Naive thymus-derived CD4-positive, alpha-beta T cell (primary cell): Measurements from ENCODE around the gene PSMC6. TPM values are rescaled to one million over a fixed set of nuclear protein-coding genes. Genes with fewer than 3 reads are reported as not detected.
A peak's percentile ranks its signal among the peaks of the same experiment; 100 is the strongest.
"Not testable (repeated sequence)": the region's sequence is repeated elsewhere in the genome, so short reads cannot be mapped to it uniquely, and the experiment has no call there.

Experiments
- ATAC-seq: fragments of 150-1000 bp; cut with Tn5 transposase; 2 replicates; pipeline ENCODE4 v1.10.0; 2021; ENCODE audit warnings: mild to moderate bottlenecking, moderate library complexity
- CTCF ChIA-PET: fragments of 350-600 bp; sonication (Branson Sonifier 250); formaldehyde crosslinking; loops from one replicate; lab custom pipeline; 2021; ENCODE audit warnings: antibody characterized with exemption; lab: Charles Lee
- POLR2A ChIA-PET: fragments of 350-600 bp; sonication (Branson Sonifier 250); formaldehyde crosslinking; loops from one replicate; lab custom pipeline; 2021; ENCODE audit warnings: antibody characterized with exemption, inconsistent platforms; lab: Charles Lee
- DNase-seq, 9 donors: peaks; one replicate each; pipeline versions ENCODE4 v3.0.0 to v3.0.0-alpha.2; 2020 to 2022; ENCODE audit warnings: mixed read lengths in 1 of 9
- H3K27ac ChIP-seq: one replicate; pipeline ENCODE4 v1.7.0; 2013; ENCODE audit warnings: mild to moderate bottlenecking, low read depth, low read length, moderate library complexity
- H3K27me3 ChIP-seq, 2 donors: one replicate each; pipeline ENCODE4 v1.7.0; 2013; ENCODE audit warnings: low read length in 2 of 2, mild to moderate bottlenecking in 2 of 2, moderate library complexity in 2 of 2; ENCODE audit not compliant: control insufficient read depth in 2 of 2, insufficient read depth in 2 of 2
- H3K36me3 ChIP-seq, 3 experiments: 1 replicate in 2 of 3; 2 replicates in 1 of 3; pipeline ENCODE4 v1.7.0; 2013; ENCODE audit warnings: low read length in 3 of 3, mild to moderate bottlenecking in 3 of 3, moderate library complexity in 1 of 3; ENCODE audit not compliant: insufficient read depth in 3 of 3, control insufficient read depth in 2 of 3
- H3K4me1 ChIP-seq, 2 donors: one replicate each; pipeline ENCODE4 v1.7.0; 2013; ENCODE audit warnings: low read length in 2 of 2, mild to moderate bottlenecking in 2 of 2, moderate library complexity in 1 of 2; ENCODE audit not compliant: control insufficient read depth in 2 of 2, insufficient read depth in 2 of 2
- H3K4me3 ChIP-seq: 2 replicates; pipeline ENCODE4 v1.7.0; 2013; ENCODE audit warnings: mild to moderate bottlenecking, low read length
- H3K9me3 ChIP-seq, 3 experiments: 1 replicate in 2 of 3; 2 replicates in 1 of 3; pipeline ENCODE4 v1.7.0; 2013; ENCODE audit warnings: low read length in 3 of 3; ENCODE audit not compliant: control insufficient read depth in 2 of 3
- H3K27ac Mint-ChIP-seq, 9 donors: one replicate each; pipeline ENCODE4 v1.8.0; 2020 to 2022; ENCODE audit warnings: mixed read lengths in 9 of 9, mild to moderate bottlenecking in 8 of 9, moderate library complexity in 5 of 9, inconsistent platforms in 2 of 9
- H3K27me3 Mint-ChIP-seq, 5 donors: one replicate each; pipeline ENCODE4 v1.8.0; 2021 to 2022; ENCODE audit warnings: mixed read lengths in 5 of 5, mild to moderate bottlenecking in 1 of 5
- H3K36me3 Mint-ChIP-seq, 5 donors: one replicate each; pipeline ENCODE4 v1.8.0; 2020 to 2022; ENCODE audit warnings: mixed read lengths in 5 of 5, mild to moderate bottlenecking in 3 of 5, inconsistent platforms in 1 of 5
- H3K4me1 Mint-ChIP-seq, 7 donors: one replicate each; pipeline ENCODE4 v1.8.0; 2020 to 2022; ENCODE audit warnings: mixed read lengths in 7 of 7, mild to moderate bottlenecking in 3 of 7, inconsistent platforms in 1 of 7
- H3K4me3 Mint-ChIP-seq, 10 donors: one replicate each; pipeline ENCODE4 v1.8.0; 2020 to 2022; ENCODE audit warnings: mild to moderate bottlenecking in 10 of 10, mixed read lengths in 10 of 10, moderate library complexity in 6 of 10, inconsistent platforms in 2 of 10
- H3K9me3 Mint-ChIP-seq, 11 donors: one replicate each; pipeline ENCODE4 v1.8.0; 2020 to 2022; ENCODE audit warnings: mixed read lengths in 11 of 11, mild to moderate bottlenecking in 4 of 11, inconsistent platforms in 1 of 11, moderate library complexity in 1 of 11
- intact Hi-C, 2 donors: fragments of 100-400 bp; cut with micrococcal nuclease; formaldehyde crosslinking; loops; one replicate each; pipeline ENCODE4 v1.15.1; 2023
- polyA plus RNA-seq, 2 donors: library from polyadenylated mRNA; unstranded; fragments of 300-500 nt; fragmentation: Illumina TruSeq; gene quantifications; one replicate each; pipeline ENCODE4 v1.2.3, GENCODE V29; 2021
- total RNA-seq, 6 experiments: library from RNA in 5 of 6; stranded (reverse) in 5 of 6; gene quantifications; 1 replicate in 5 of 6; 2 replicates in 1 of 6; pipeline ENCODE4 v1.2.3 and lab custom pipeline; 2021 to 2026

The PSMC6 gene
- total and polyA plus RNA-seq, 7 experiments from 2014 or later = 63.8 to 131 (median 85.3) TPM

GRCh38 chr14:52748647-52749292 lies 41.8 kb downstream of the PSMC6 start:
- peaks cover 5 to 18% (median 12%) of the 10 kb centered on the region in 3 experiments for H3K36me3 ChIP-seq
- H3K4me3 Mint-ChIP-seq = no peak overlapping the region
- H3K27ac Mint-ChIP-seq = peak overlapping the region in 5 of 9 donors; percentile 20 to 36 (median 31)
- CTCF ChIA-PET = no interaction called here
- H3K4me3 ChIP-seq = no peak overlapping the region
- no peak overlapping the region for H3K27ac ChIP-seq
- no peaks in the 10 kb centered on the region for H3K27me3 Mint-ChIP-seq
- H3K36me3 Mint-ChIP-seq = peaks cover 0 to 36% (median 27%) of the 10 kb centered on the region in 5 donors
- H3K9me3 ChIP-seq = no peaks in the 10 kb centered on the region
- POLR2A ChIA-PET = no interaction called here
- no peaks in the 10 kb centered on the region for H3K9me3 Mint-ChIP-seq
- peaks cover 8 to 49% (median 31%) of the 10 kb centered on the region in 7 donors for H3K4me1 Mint-ChIP-seq
- peaks cover 13 to 28% of the 10 kb centered on the region in 2 donors for H3K4me1 ChIP-seq
- no peaks in the 10 kb centered on the region for H3K27me3 ChIP-seq
- intact Hi-C loops = no loop called here
- ATAC-seq (no peak), DNase-seq (no peak)

- intact Hi-C loops = no loop called here
- Mint-ChIP-seq H3K27me3 (no peaks in the 10 kb centered on the region), H3K9me3 (no peaks in the 10 kb centered on the region), H3K4me3 (no peak overlapping the region), H3K4me1 (peaks cover 0 to 11% (median 0%) of the 10 kb centered on the region in 7 donors), H3K27ac (peak overlapping the region in 2 of 9 donors; percentile 28 to 42), H3K36me3 (peaks cover 0 to 21% (median 3%) of the 10 kb centered on the region in 5 donors)
- H3K27me3 ChIP-seq = no peaks in the 10 kb centered on the region
- peaks cover 0 to 18% (median 8%) of the 10 kb centered on the region in 3 experiments for H3K36me3 ChIP-seq
- no peak overlapping the region for H3K27ac ChIP-seq
- H3K9me3 ChIP-seq = no peaks in the 10 kb centered on the region
- H3K4me3 ChIP-seq = no peak overlapping the region
- DNase-seq = no peak
- no peak for ATAC-seq
- ChIA-PET POLR2A (interaction anchor here (1.6 kb wide), 1 partner anchor 14 kb away, joined by 8 read pairs; no protein-coding TSS in a partner anchor), CTCF (no interaction called here)
- no peaks in the 10 kb centered on the region for H3K4me1 ChIP-seq
Observed at GRCh38 chr14:52755607-52756316, 48.8 kb downstream of the PSMC6 start.

- no peak overlapping the region for H3K4me3 ChIP-seq
- ChIA-PET POLR2A (interaction anchor here (0.7 kb wide), 1 partner anchor 9 kb away, joined by 3 read pairs; no protein-coding TSS in a partner anchor), CTCF (no interaction called here)
- no peaks in the 10 kb centered on the region for H3K9me3 ChIP-seq
- H3K27ac ChIP-seq = no peak overlapping the region
- peaks cover 0 to 27% (median 17%) of the 10 kb centered on the region in 5 donors for H3K36me3 Mint-ChIP-seq
- H3K9me3 Mint-ChIP-seq = no peaks in the 10 kb centered on the region
- H3K4me1 Mint-ChIP-seq = peaks cover 7 to 21% (median 16%) of the 10 kb centered on the region in 7 donors
- no peak for ATAC-seq
- no peaks in the 10 kb centered on the region for H3K27me3 ChIP-seq
- H3K4me3 Mint-ChIP-seq = no peak overlapping the region
- H3K27me3 Mint-ChIP-seq = no peaks in the 10 kb centered on the region
- peak overlapping the region in 2 of 9 donors; percentile 28 to 66 for H3K27ac Mint-ChIP-seq
- H3K4me1 ChIP-seq = no peaks in the 10 kb centered on the region
- DNase-seq = no peak
- peaks cover 0 to 18% (median 8%) of the 10 kb centered on the region in 3 experiments for H3K36me3 ChIP-seq
- intact Hi-C loops = no loop called here
Observed at GRCh38 chr14:52759145-52759544, 52.1 kb downstream of the PSMC6 start.

- H3K9me3 Mint-ChIP-seq, H3K27me3 Mint-ChIP-seq, DNase-seq, H3K9me3 ChIP-seq, H3K27me3 ChIP-seq, CTCF ChIA-PET, ATAC-seq, H3K4me3 ChIP-seq, H3K27ac ChIP-seq, H3K4me1 ChIP-seq: not testable (repeated sequence)
- peak overlapping the region in 3 of 10 donors; percentile 39 to 42 (median 40) for H3K4me3 Mint-ChIP-seq
- intact Hi-C loops = loop anchor here in 1 of 2 donors (1.0 kb wide), 1 partner anchor 13 kb away; no protein-coding TSS in a partner anchor
- peaks cover 4 to 44% (median 26%) of the 10 kb centered on the region in 5 donors for H3K36me3 Mint-ChIP-seq
- POLR2A ChIA-PET = interaction anchor here (1.7 kb wide), 1 partner anchor 21 kb away, joined by 6 read pairs; no protein-coding TSS in a partner anchor
- peak overlapping the region in 5 of 9 donors; percentile 15 to 91 (median 46) for H3K27ac Mint-ChIP-seq
- peaks cover 0 to 29% (median 3%) of the 10 kb centered on the region in 3 experiments for H3K36me3 ChIP-seq
- H3K4me1 Mint-ChIP-seq = peaks cover 12 to 33% (median 19%) of the 10 kb centered on the region in 7 donors
Observed at GRCh38 chr14:52762923-52763322, 55.9 kb downstream of the PSMC6 start.

GRCh38 chr14:52767058-52767833 lies 60.2 kb downstream of the PSMC6 start:
- no peaks in the 10 kb centered on the region for H3K27me3 Mint-ChIP-seq
- CTCF ChIA-PET = interaction anchor here (1.0 kb wide), 1 partner anchor 10 kb away, joined by 3 read pairs; no protein-coding TSS in a partner anchor
- peak overlapping the region in 7 of 9 donors; percentile 2 to 66 (median 36) for H3K27ac Mint-ChIP-seq

GRCh38 chr14:52769887-52770286 lies 62.9 kb downstream of the PSMC6 start:
- Histone ChIP-seq H3K27ac (no peak overlapping the region), H3K9me3 (no peaks in the 10 kb centered on the region), H3K36me3 (peaks cover 0 to 51% (median 28%) of the 10 kb centered on the region in 3 experiments), H3K4me1 (no peaks in the 10 kb centered on the region), H3K4me3 (no peak overlapping the region), H3K27me3 (no peaks in the 10 kb centered on the region)
- H3K4me3 Mint-ChIP-seq = no peak overlapping the region
- no peaks in the 10 kb centered on the region for H3K9me3 Mint-ChIP-seq
- H3K27ac Mint-ChIP-seq = peak overlapping the region in 8 of 9 donors; percentile 3 to 76 (median 30)
- intact Hi-C loops = no loop called here
- H3K27me3 Mint-ChIP-seq = no peaks in the 10 kb centered on the region
- H3K36me3 Mint-ChIP-seq = peaks cover 13 to 51% (median 32%) of the 10 kb centered on the region in 5 donors
- ATAC-seq (no peak), DNase-seq (no peak)
- peaks cover 6 to 27% (median 17%) of the 10 kb centered on the region in 7 donors for H3K4me1 Mint-ChIP-seq
- ChIA-PET POLR2A (no interaction called here), CTCF (no interaction called here)

More at GRCh38 chr14:52767058-52767833, 60.2 kb downstream of the PSMC6 start:
- Histone ChIP-seq H3K27me3 (no peaks in the 10 kb centered on the region), H3K36me3 (peaks cover 0 to 38% (median 24%) of the 10 kb centered on the region in 3 experiments), H3K4me1 (no peaks in the 10 kb centered on the region), H3K9me3 (no peaks in the 10 kb centered on the region), H3K27ac (no peak overlapping the region), H3K4me3 (no peak overlapping the region)
- DNase-seq = no peak
- Mint-ChIP-seq H3K9me3 (no peaks in the 10 kb centered on the region), H3K4me1 (peaks cover 18 to 42% (median 32%) of the 10 kb centered on the region in 7 donors), H3K4me3 (no peak overlapping the region), H3K36me3 (peaks cover 13 to 50% (median 40%) of the 10 kb centered on the region in 5 donors)
- intact Hi-C loops = no loop called here
- no peak for ATAC-seq
- POLR2A ChIA-PET = interaction anchor here (0.7 to 0.8 kb wide), 2 partner anchors 9 to 10 kb away, joined by 3 to 4 read pairs; no protein-coding TSS in a partner anchor
